Measurements from ENCODE around the gene STIP1.

STIP1 gene

GRCh38 chr11:64185693-64186491, at the start of gene STIP1:
Gene STIP1 (plus strand): TSS chr11:64186171. CDS start chr11:64186262, 91 bp downstream.
- DNase-seq = peak; percentile 94 to 100 (median 100)

GRCh38 chr11:64136765-64137441, 49.1 kb upstream of the STIP1 start:
- no peak for DNase-seq

DNA sequence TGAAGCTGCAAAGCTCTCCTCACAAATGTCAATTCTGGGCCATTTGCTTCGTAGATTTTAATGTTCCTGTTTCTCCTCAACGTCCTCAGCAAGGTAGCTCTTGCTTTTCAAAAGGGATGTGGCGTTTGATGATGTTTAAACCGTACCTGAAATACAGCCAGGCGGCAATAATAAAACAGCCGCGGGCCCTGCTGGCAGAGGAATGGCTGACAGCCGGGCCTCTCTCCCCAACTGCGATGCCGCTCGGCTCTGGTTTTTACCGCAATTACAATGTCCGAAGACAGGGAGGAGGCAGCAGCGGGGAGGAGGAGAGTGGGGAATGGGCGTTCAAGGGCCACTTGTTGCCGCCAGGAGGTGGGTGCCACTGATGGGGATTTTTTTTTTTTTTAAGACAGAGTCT, 47.6 kb upstream of the STIP1 start:
- DNase-seq = peak in 1 of 14 donors; percentile 75

DNA sequence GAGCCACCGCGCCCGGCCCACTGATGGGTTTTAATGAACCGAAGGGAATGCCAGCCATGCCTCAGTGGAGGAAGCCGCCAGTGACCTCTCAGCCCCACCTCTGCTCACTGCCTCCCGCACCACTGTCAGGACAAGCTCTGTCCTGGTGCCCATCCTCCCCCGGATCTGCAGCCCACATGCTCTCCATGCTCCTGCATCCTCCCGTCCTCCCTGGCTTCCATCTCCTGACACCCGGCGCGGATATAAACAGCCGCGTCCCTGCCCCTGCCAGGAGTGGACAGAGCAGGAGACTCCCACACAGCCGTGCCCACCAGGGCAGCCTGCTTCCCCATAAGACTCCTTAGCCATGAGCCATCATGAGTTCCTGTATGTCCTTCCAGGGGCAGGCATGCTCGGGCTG, 46.9 kb upstream of the STIP1 start:
- DNase-seq = no peak

- DNase-seq = peak in 1 of 14 donors; percentile 33
Observed at GRCh38 chr11:64140082-64140481, 45.9 kb upstream of the STIP1 start.

- peak in 6 of 14 donors; percentile 22 to 95 (median 43) for DNase-seq
Observed at GRCh38 chr11:64141081-64141783, 44.7 kb upstream of the STIP1 start.

GRCh38 chr11:64144587-64145472, 41.1 kb upstream of the STIP1 start:
- no peak for DNase-seq

DNA sequence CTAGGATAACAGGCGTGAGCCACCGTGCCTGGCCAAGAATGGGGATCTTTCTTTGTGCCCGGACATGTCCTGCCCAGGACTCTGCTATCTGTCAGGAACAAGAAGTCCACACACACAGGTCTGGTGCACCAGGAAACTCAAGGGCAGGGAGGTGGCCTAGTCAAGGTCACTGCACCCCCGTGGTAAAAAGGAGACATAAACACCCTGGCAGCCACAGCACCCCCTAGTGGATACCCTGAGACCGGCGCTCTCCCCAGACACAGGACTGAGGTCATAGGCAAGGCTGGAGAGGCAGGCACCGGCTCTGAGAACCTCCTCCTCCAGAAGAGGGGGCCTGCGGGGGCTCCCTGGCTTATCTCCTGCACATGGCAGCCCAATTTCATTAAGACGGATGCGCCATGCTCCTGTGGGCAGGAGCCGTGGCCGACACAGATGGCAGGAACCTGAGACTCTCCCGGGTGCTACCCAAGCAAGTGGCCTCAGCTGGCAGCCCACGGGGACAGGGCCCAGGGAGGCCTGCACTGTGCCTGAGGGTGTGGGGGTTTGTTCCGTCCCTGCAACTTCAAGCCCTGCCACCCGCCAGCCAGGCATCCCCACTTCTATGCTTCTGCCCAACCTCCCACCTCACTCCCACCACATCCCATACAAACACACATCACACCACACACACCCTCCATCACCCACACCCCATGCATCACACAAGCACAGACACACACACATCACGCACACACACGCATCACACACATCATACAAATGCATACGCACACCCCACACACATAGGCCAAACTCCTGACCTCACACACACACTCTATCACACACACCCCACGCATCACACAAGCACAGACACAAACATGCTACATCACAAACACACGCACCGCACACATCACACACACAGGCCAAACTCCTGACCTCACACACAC, 39.7 kb upstream of the STIP1 start:
- DNase-seq = peak in 4 of 14 donors; percentile 13 to 35 (median 26)

- DNase-seq = peak in 13 of 14 donors; percentile 36 to 88 (median 78)
Observed at GRCh38 chr11:64148226-64148916, 37.6 kb upstream of the STIP1 start.

- peak in 1 of 14 donors; percentile 40 for DNase-seq
Observed at GRCh38 chr11:64148917-64149617, 36.9 kb upstream of the STIP1 start.

DNA sequence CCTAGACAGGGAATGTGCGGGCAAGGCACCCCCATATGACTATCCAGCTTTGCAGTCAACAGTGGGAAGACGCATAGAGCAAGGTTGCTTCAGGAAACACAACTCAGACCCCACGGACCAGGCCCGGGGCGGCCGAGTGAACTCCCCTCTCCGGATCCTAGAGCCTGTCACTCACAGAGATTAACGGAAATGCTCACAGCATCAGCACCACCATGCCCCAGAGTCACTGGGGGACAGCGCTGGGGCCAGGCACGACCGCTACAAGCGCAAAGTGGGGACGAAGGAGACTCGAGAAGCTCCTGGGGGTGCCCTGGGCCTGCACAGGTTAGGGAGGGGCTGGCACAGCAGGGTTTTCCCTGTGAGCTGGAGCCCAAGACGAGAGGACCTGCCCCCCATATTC, 35.9 kb upstream of the STIP1 start:
- DNase-seq = no peak

GRCh38 chr11:64150481-64151239, 35.3 kb upstream of the STIP1 start:
- DNase-seq = peak in 9 of 14 donors; percentile 30 to 90 (median 49)

- no peak for DNase-seq
Observed at GRCh38 chr11:64151337-64151736, 34.6 kb upstream of the STIP1 start.

- DNase-seq = peak in 10 of 14 donors; percentile 24 to 75 (median 40)
Observed at GRCh38 chr11:64152841-64153691, 32.9 kb upstream of the STIP1 start.

DNA sequence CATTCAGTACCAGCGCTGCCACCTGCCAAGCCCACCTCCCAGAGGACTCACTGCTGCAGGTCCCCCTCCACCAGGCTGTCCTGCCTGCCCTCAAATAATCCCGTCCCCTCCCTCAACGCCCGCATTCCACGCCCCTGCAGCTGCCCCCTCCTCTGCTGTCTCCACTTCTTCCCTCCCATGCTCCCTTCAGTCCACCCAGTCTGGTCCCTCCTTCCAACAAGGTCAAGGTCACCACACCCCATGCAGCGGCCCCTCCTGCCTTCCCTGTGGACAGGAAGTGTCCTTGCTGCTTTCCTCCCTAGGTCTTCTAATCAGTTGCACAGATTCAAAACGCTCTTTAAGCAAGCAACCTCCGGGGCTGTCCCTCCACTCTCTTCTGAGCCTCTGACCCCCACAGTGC, 32.2 kb upstream of the STIP1 start:
- DNase-seq = no peak

DNA sequence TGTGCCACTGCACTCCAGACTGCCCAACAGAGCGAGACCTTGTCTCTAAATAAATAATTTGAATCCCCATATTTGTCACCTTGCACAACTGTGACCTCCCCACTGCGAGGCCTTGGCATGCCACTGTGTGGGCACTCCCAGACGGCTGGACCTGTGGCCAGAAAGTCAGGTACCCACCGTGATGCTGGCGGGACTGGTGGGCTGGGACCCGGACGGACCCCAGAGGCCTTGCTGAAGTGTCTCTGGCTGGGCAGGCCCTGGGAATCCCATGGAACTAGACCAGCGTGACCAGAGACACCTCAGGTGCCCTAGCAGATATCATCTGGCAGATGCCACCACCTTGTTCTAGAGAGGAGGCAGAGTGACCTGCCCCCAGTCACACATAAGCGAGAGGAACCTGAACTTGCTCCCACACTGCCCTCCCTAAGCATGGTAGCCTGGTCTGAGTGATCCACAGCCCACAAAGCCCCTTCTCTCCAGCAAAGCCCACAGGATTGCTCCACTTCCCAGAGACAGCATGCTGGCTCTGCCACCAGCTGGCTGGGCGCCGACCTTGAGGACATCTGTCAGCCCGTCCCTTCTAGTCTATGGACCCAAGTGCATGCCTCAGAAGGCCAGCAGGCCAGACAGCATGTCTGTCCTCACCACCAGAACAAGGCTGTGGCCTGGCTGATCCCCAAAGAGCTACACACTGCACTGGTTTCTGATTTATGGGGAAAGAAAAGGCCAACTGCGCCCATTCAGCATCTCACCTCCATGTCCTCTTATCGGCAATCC, 29.5 kb upstream of the STIP1 start:
- DNase-seq = peak in 2 of 14 donors; percentile 29 to 74

Measured in C1 segment of cervical spinal cord (tissue), 14 donors.